Measurements from ENCODE around the gene ZNF862. TPM values are rescaled to one million over a fixed set of nuclear protein-coding genes. Genes with fewer than 3 reads are reported as not detected.
"Not testable (repeated sequence)": the region's sequence is repeated elsewhere in the genome, so short reads cannot be mapped to it uniquely, and the experiment has no call there.

The ZNF862 gene
- total RNA-seq, 1 donor from 2014 or later: 16.4 TPM

GRCh38 chr7:149890715-149891114, 52.5 kb downstream of the ZNF862 start:
- H3K27ac Mint-ChIP-seq; H3K27me3 Mint-ChIP-seq (ENCODE audit: low read depth); H3K9me3 Mint-ChIP-seq; DNase-seq (ENCODE audit: low spot score); H3K4me3 Mint-ChIP-seq (ENCODE audit: low read depth); H3K36me3 Mint-ChIP-seq (ENCODE audit: low read depth); H3K4me1 Mint-ChIP-seq (ENCODE audit: low read depth); intact Hi-C loops (cut with micrococcal nuclease): not testable (repeated sequence)

- H3K4me1 Mint-ChIP-seq (ENCODE audit: low read depth); H3K9me3 Mint-ChIP-seq; H3K27ac Mint-ChIP-seq; H3K27me3 Mint-ChIP-seq (ENCODE audit: low read depth); H3K4me3 Mint-ChIP-seq (ENCODE audit: low read depth); H3K36me3 Mint-ChIP-seq (ENCODE audit: low read depth); intact Hi-C loops (cut with micrococcal nuclease); DNase-seq (ENCODE audit: low spot score): not testable (repeated sequence)
Measured at GRCh38 chr7:149894957-149895356, 56.8 kb downstream of the ZNF862 start.

GRCh38 chr7:149907776-149908376, 69.7 kb downstream of the ZNF862 start:
- H3K36me3 Mint-ChIP-seq (ENCODE audit: low read depth); DNase-seq (ENCODE audit: low spot score); intact Hi-C loops (cut with micrococcal nuclease); H3K4me1 Mint-ChIP-seq (ENCODE audit: low read depth); H3K27me3 Mint-ChIP-seq (ENCODE audit: low read depth); H3K4me3 Mint-ChIP-seq (ENCODE audit: low read depth); H3K9me3 Mint-ChIP-seq; H3K27ac Mint-ChIP-seq: not testable (repeated sequence)

GRCh38 chr7:149910219-149910618, 72.0 kb downstream of the ZNF862 start:
- H3K4me1 Mint-ChIP-seq (ENCODE audit: low read depth); H3K9me3 Mint-ChIP-seq; DNase-seq (ENCODE audit: low spot score); H3K36me3 Mint-ChIP-seq (ENCODE audit: low read depth); H3K27me3 Mint-ChIP-seq (ENCODE audit: low read depth); intact Hi-C loops (cut with micrococcal nuclease); H3K4me3 Mint-ChIP-seq (ENCODE audit: low read depth); H3K27ac Mint-ChIP-seq: not testable (repeated sequence)

- H3K9me3 Mint-ChIP-seq; H3K4me1 Mint-ChIP-seq (ENCODE audit: low read depth); H3K27me3 Mint-ChIP-seq (ENCODE audit: low read depth); H3K4me3 Mint-ChIP-seq (ENCODE audit: low read depth); H3K36me3 Mint-ChIP-seq (ENCODE audit: low read depth); intact Hi-C loops (cut with micrococcal nuclease); DNase-seq (ENCODE audit: low spot score); H3K27ac Mint-ChIP-seq: not testable (repeated sequence)
Measured at GRCh38 chr7:149912126-149912525, 74.0 kb downstream of the ZNF862 start.

Other genes with a start within 250 kb of the ZNF862 start
- not detected in 2 replicates for gene ZNF467, start 64.8 kb upstream of the ZNF862 start, total RNA-seq
- 50.2 and 54.3 TPM in 2 replicates for gene ATP6V0E2, start 35.6 kb downstream of the ZNF862 start, total RNA-seq